Astrocyte (in vitro differentiated cells and primary cell): Measurements from ENCODE around the gene TMEM222.

ENCODE experiments used
- EZH2 ChIP-seq: IDR thresholded peaks from 2 replicates; pipeline ENCODE4 v1.6.1; 2012; ENCODE audit warnings: mild to moderate bottlenecking, low read length, inconsistent platforms; ENCODE audit not compliant: insufficient read depth
- TF ChIP-seq, protein P1 (sequence below): IDR thresholded peaks from 2 replicates; pipeline ENCODE4 v1.5.1; 2011; ENCODE audit warnings: low read depth, mild to moderate bottlenecking, inconsistent platforms, low read length, moderate library complexity; ENCODE audit not compliant: insufficient read depth

DNA sequence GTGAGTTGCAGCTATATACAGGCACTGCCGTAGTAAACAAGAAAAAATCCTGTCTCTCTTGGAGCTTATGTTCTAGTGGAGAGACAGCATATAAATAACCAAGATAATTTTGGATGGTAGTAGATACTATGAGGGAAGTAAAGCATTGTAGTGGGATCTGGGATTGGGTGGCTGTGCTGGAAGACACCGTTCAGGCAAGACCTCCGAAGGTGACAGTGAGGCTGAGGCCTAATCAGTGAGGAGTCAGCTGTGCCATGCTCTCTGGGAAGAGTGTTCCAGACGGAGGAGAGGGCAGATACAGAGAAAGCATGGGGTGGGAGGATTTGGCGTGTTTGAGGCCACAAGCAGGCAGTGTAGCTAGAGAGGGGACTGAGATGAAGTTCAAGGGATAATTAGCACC lies 6.0 kb downstream of the TMEM222 start:
- TF ChIP-seq, protein P1, sequence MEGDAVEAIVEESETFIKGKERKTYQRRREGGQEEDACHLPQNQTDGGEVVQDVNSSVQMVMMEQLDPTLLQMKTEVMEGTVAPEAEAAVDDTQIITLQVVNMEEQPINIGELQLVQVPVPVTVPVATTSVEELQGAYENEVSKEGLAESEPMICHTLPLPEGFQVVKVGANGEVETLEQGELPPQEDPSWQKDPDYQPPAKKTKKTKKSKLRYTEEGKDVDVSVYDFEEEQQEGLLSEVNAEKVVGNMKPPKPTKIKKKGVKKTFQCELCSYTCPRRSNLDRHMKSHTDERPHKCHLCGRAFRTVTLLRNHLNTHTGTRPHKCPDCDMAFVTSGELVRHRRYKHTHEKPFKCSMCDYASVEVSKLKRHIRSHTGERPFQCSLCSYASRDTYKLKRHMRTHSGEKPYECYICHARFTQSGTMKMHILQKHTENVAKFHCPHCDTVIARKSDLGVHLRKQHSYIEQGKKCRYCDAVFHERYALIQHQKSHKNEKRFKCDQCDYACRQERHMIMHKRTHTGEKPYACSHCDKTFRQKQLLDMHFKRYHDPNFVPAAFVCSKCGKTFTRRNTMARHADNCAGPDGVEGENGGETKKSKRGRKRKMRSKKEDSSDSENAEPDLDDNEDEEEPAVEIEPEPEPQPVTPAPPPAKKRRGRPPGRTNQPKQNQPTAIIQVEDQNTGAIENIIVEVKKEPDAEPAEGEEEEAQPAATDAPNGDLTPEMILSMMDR = no peak
- no peak for TF ChIP-seq EZH2
